H1 (cell line): ENCODE measurements around the gene PRPF31. TPM values are rescaled to one million over a fixed set of nuclear protein-coding genes. Genes with fewer than 3 reads are reported as not detected.

ENCODE experiments used
- CTCF ChIA-PET: fragments of 300-600 bp; sonication (Branson Sonifier 250); formaldehyde crosslinking; loops from one replicate; lab custom pipeline; 2021; ENCODE audit not compliant: partially characterized antibody; lab: Charles Lee
- POLR2A ChIA-PET: fragments of 300-600 bp; sonication (Branson Sonifier 250); formaldehyde crosslinking; loops from one replicate; lab custom pipeline; 2021; ENCODE audit warnings: inconsistent platforms; ENCODE audit not compliant: partially characterized antibody; lab: Charles Lee
- DNase-seq, 2 experiments: peaks; one replicate each; pipeline versions ENCODE4 v3.0.0 to v3.0.0-alpha.2; 2010 to 2022; ENCODE audit warnings: low spot score in 2 of 2, low read depth in 1 of 2, mixed read lengths in 1 of 2
- FAIRE-seq: peaks from 2 replicates; lab custom pipeline; 2011; peaks lifted over from hg19 to GRCh38; lab: Jason Lieb, UNC
- H2AFZ ChIP-seq: 2 replicates; pipeline ENCODE4 v1.8.1; 2012; ENCODE audit warnings: low read length, inconsistent platforms
- H2AK5ac ChIP-seq: 2 replicates; pipeline ENCODE4 v1.6.1; 2013; ENCODE audit warnings: low read depth, low read length
- H2BK120ac ChIP-seq: replicated peaks from 2 replicates; pipeline ENCODE3; 2013; ENCODE audit warnings: low read depth, low read length, inconsistent platforms
- H2BK12ac ChIP-seq: 2 replicates; pipeline ENCODE4 v1.6.1; 2013; ENCODE audit warnings: low read depth, low read length
- H2BK15ac ChIP-seq: 2 replicates; pipeline ENCODE4 v1.6.1; 2013; ENCODE audit warnings: low read length
- H2BK20ac ChIP-seq: 2 replicates; pipeline ENCODE4 v1.6.1; 2013; ENCODE audit warnings: low read length
- H2BK5ac ChIP-seq: 2 replicates; pipeline ENCODE4 v1.6.1; 2013; ENCODE audit warnings: low read depth, low read length
- H3K14ac ChIP-seq: 2 replicates; pipeline ENCODE4 v1.6.1; 2013; ENCODE audit warnings: inconsistent platforms; ENCODE audit not compliant: insufficient read length
- H3K18ac ChIP-seq: 2 replicates; pipeline ENCODE4 v1.6.1; 2013; ENCODE audit warnings: low read length; ENCODE audit errors: extremely low read depth
- H3K23ac ChIP-seq: 2 replicates; pipeline ENCODE4 v1.6.1; 2013; ENCODE audit warnings: inconsistent platforms; ENCODE audit not compliant: insufficient read length
- H3K23me2 ChIP-seq: 2 replicates; pipeline ENCODE4 v1.6.1; 2013; ENCODE audit warnings: low read depth, low read length
- H3K27ac ChIP-seq: 2 replicates; pipeline ENCODE4 v1.6.1; 2011; ENCODE audit warnings: low read depth, low read length, inconsistent platforms
- H3K27me3 ChIP-seq, 4 experiments: replicated peaks in 1 of 4; 1 replicate in 1 of 4; 2 replicates in 3 of 4; pipeline versions ENCODE4 v1.6.1 to v1.8.1; 2011 to 2013; ENCODE audit warnings: low read length in 3 of 4, mild to moderate bottlenecking in 3 of 4, inconsistent platforms in 2 of 4, mixed read lengths in 2 of 4, moderate library complexity in 1 of 4; ENCODE audit not compliant: control insufficient read depth in 3 of 4, insufficient read depth in 3 of 4; ENCODE audit errors: extremely low read depth in 1 of 4
- H3K36me3 ChIP-seq, 4 experiments: 2 replicates each; pipeline versions ENCODE4 v1.6.1 to v1.8.1; 2011 to 2013; ENCODE audit warnings: mild to moderate bottlenecking in 4 of 4, low read length in 3 of 4, moderate library complexity in 2 of 4, control low read depth in 1 of 4, inconsistent platforms in 1 of 4; ENCODE audit not compliant: insufficient read depth in 4 of 4, control insufficient read depth in 2 of 4
- H3K4ac ChIP-seq: replicated peaks from 2 replicates; pipeline ENCODE3; 2013; ENCODE audit warnings: low read length, low read depth, mixed read lengths, inconsistent platforms; ENCODE audit not compliant: insufficient read length
- H3K4me1 ChIP-seq, 4 experiments: replicated peaks in 1 of 4; 1 replicate in 1 of 4; 2 replicates in 3 of 4; pipeline versions ENCODE4 v1.6.1 to v1.8.1; 2011 to 2013; ENCODE audit warnings: low read length in 3 of 4, inconsistent platforms in 2 of 4, mixed read lengths in 1 of 4; ENCODE audit not compliant: insufficient read depth in 4 of 4, control insufficient read depth in 3 of 4
- H3K4me2 ChIP-seq, 2 experiments: 2 replicates each; pipeline versions ENCODE4 v1.6.1 to v1.8.1; 2011 to 2013; ENCODE audit warnings: low read depth in 2 of 2, low read length in 2 of 2, control low read depth in 1 of 2, inconsistent platforms in 1 of 2, mild to moderate bottlenecking in 1 of 2; ENCODE audit not compliant: insufficient read depth in 1 of 2
- H3K4me3 ChIP-seq, 4 experiments: fragments of 200-600, 300-600 bp in 1 of 4; sonication (generic), shearing (Covaris generic), sonication (Bioruptor Twin) in 1 of 4; 2 replicates each; pipeline versions ENCODE4 v1.5.1 to v1.8.1; 2011 to 2016; ENCODE audit warnings: low read length in 4 of 4, low read depth in 3 of 4, control low read depth in 2 of 4, inconsistent platforms in 2 of 4, mild to moderate bottlenecking in 2 of 4, mixed read lengths in 1 of 4, moderate library complexity in 1 of 4; ENCODE audit not compliant: insufficient read depth in 2 of 4; ENCODE audit errors: extremely low read depth in 1 of 4
- H3K56ac ChIP-seq: replicated peaks from 2 replicates; pipeline ENCODE3; 2013; ENCODE audit warnings: low read depth, mild to moderate bottlenecking, mixed read lengths, low read length, inconsistent platforms; ENCODE audit not compliant: insufficient read length
- H3K79me1 ChIP-seq: 2 replicates; pipeline ENCODE4 v1.6.1; 2013; ENCODE audit warnings: low read depth, low read length, control low read depth
- H3K79me2 ChIP-seq, 2 experiments: 2 replicates each; pipeline versions ENCODE4 v1.6.1 to v1.8.1; 2012 to 2013; ENCODE audit warnings: low read length in 2 of 2, mild to moderate bottlenecking in 2 of 2, inconsistent platforms in 1 of 2; ENCODE audit not compliant: insufficient read depth in 2 of 2, control insufficient read depth in 1 of 2
- H3K9ac ChIP-seq, 4 experiments: replicated peaks in 1 of 4; 1 replicate in 1 of 4; 2 replicates in 3 of 4; pipeline versions ENCODE4 v1.6.1 to v1.8.1; 2011 to 2013; ENCODE audit warnings: low read depth in 3 of 4, low read length in 3 of 4, control low read depth in 2 of 4, mild to moderate bottlenecking in 2 of 4, moderate library complexity in 2 of 4, inconsistent platforms in 1 of 4; ENCODE audit errors: extremely low read depth in 1 of 4
- H3K9me3 ChIP-seq, 2 experiments: 2 replicates each; pipeline versions ENCODE4 v1.6.1 to v1.8.1; 2012 to 2013; ENCODE audit warnings: mild to moderate bottlenecking in 2 of 2, moderate library complexity in 2 of 2, control low read depth in 1 of 2, inconsistent platforms in 1 of 2, low read depth in 1 of 2, low read length in 1 of 2, mixed read lengths in 1 of 2; ENCODE audit not compliant: insufficient read depth in 2 of 2
- H4K20me1 ChIP-seq, 2 experiments: replicated peaks in 1 of 2; 2 replicates each; pipeline versions ENCODE3 to v1.8.1; 2011 to 2013; ENCODE audit warnings: inconsistent platforms in 2 of 2, low read length in 2 of 2, mild to moderate bottlenecking in 1 of 2; ENCODE audit not compliant: insufficient read depth in 2 of 2, control insufficient read depth in 1 of 2
- H4K5ac ChIP-seq: 2 replicates; pipeline ENCODE4 v1.6.1; 2013; ENCODE audit warnings: low read length, low read depth, mixed read lengths, inconsistent platforms; ENCODE audit not compliant: insufficient read length
- H4K8ac ChIP-seq: 2 replicates; pipeline ENCODE4 v1.8.0; 2013; ENCODE audit warnings: mild to moderate bottlenecking, moderate library complexity, low read length, inconsistent platforms; ENCODE audit not compliant: insufficient read depth; ENCODE audit errors: extremely low read depth
- H4K91ac ChIP-seq: replicated peaks from 2 replicates; pipeline ENCODE3; 2013; ENCODE audit warnings: low read length, mixed read lengths, inconsistent platforms; ENCODE audit not compliant: insufficient read length
- CBX5 ChIP-seq: fragments of 300-800, 300-1000 bp; sonication (generic); IDR thresholded peaks from 2 replicates; pipeline ENCODE4 v1.7.1; 2016; ENCODE audit warnings: antibody characterized with exemption, low read length, low read depth
- PHF8 ChIP-seq: fragments of 200-600 bp; sonication (generic); conservative IDR thresholded peaks from 2 replicates; pipeline ENCODE4 v1.7.1; 2012; ENCODE audit warnings: low read depth, mild to moderate bottlenecking, inconsistent platforms, low read length, moderate library complexity
- TCF12 ChIP-seq: IDR thresholded peaks from 2 replicates; pipeline ENCODE4 v1.6.1; 2011; ENCODE audit warnings: low read depth, mild to moderate bottlenecking, low read length
- WGBS, 2 experiments: shearing (Covaris generic) in 1 of 2; methylation state at CpG; one replicate each; pipeline versions ENCODE4 v1.1.6 to v1.1.7; 2013 to 2015; ENCODE audit warnings: low lambda C conversion rate in 2 of 2, mixed read lengths in 2 of 2, inconsistent platforms in 1 of 2, low coverage in 1 of 2, missing lambda C conversion rate in 1 of 2; ENCODE audit not compliant: insufficient replicate concordance in 2 of 2, insufficient coverage in 1 of 2, insufficient read length in 1 of 2; ENCODE audit errors: extremely low coverage in 1 of 2, missing lambda C conversion rate in 1 of 2; 5-methylcytosine and 5-hydroxymethylcytosine counted together
- polyA plus RNA-seq, 7 experiments: library from polyadenylated mRNA; depleted of rRNA in 3 of 7; stranded (reverse) in 5 of 7; unstranded in 2 of 7; fragments of >200 nt in 5 of 7; fragments of 200-250 nt in 2 of 7; gene quantifications; 1 replicate in 5 of 7; 2 replicates in 1 of 7; 4 replicates in 1 of 7; pipeline versions ENCODE4 v1.2.1 to v1.2.3, GENCODE V29; 2011 to 2013; ENCODE audit warnings: missing spikeins in 2 of 7, mixed read lengths in 2 of 7
- total RNA-seq: library from RNA; stranded (reverse); fragmentation: NEBNext Ultra II Directional; extraction: Animal tissue kit (Norgen Biotek cat#: 25700); gene quantifications from 2 replicates; pipeline ENCODE4 v1.2.1, GENCODE V29; 2021
- TF ChIP-seq, protein P1 (sequence below): IDR thresholded peaks from 2 replicates; pipeline ENCODE4 v1.6.1; 2012; ENCODE audit warnings: low read length, inconsistent platforms

The PRPF31 gene
- total and polyA plus RNA-seq, 2 of the 8 experiments (the other 6 are each of a cell fraction or from before 2014, with no cell fraction given): 51.1 to 97.4 TPM

DNA sequence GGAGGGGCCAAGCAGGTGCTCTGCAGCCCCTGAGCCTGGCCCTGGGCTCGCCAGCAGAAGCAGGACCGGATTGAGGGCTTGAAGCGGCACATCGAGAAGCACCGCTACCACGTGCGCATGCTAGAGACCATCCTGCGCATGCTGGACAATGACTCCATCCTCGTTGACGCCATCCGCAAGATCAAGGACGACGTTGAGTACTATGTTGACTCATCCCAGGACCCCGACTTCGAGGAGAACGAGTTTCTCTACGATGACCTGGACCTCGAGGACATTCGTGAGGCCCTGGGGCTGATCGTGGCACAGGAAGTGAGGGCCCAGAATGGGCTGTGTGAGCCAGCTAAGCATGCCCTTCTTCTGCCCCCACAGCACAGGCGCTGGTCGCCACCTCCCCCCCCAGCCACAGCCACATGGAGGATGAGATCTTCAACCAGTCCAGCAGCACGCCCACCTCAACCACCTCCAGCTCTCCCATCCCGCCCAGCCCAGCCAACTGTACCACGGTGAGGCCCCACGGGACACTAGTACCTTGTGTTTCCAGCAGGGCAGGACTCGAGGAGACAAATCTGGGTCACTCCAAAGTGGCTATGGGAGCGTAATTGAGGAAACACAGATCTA is 30.1 kb downstream of the PRPF31 start:
- no peak overlapping the region for H2BK20ac ChIP-seq
- FAIRE-seq (no peak), DNase-seq (no peak)
- no peak overlapping the region for H3K4me2 ChIP-seq
- no peak overlapping the region for H3K14ac ChIP-seq
- no peak overlapping the region for H3K9ac ChIP-seq
- no peak overlapping the region for H2BK15ac ChIP-seq
- no peak overlapping the region for H4K8ac ChIP-seq
- H2BK120ac ChIP-seq: no peak overlapping the region
- H3K4me1 ChIP-seq: peaks cover 0 to 3% (median 0%) of the 10 kb centered on the region in 4 experiments; a peak in 1 of 7 replicates
- no peak overlapping the region for H2BK12ac ChIP-seq
- TF ChIP-seq CBX5 (no peak), TCF12 (no peak), PHF8 (no peak)
- TF ChIP-seq, protein P1, sequence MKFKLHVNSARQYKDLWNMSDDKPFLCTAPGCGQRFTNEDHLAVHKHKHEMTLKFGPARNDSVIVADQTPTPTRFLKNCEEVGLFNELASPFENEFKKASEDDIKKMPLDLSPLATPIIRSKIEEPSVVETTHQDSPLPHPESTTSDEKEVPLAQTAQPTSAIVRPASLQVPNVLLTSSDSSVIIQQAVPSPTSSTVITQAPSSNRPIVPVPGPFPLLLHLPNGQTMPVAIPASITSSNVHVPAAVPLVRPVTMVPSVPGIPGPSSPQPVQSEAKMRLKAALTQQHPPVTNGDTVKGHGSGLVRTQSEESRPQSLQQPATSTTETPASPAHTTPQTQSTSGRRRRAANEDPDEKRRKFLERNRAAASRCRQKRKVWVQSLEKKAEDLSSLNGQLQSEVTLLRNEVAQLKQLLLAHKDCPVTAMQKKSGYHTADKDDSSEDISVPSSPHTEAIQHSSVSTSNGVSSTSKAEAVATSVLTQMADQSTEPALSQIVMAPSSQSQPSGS: no peak
- H3K4ac ChIP-seq: no peak overlapping the region
- H3K79me1 ChIP-seq: peaks cover 11% of the 10 kb centered on the region; the same call in 1 of the 2 replicates
- ChIA-PET POLR2A (interaction anchor here (0.8 to 15.7 kb wide), 3 partner anchors 9 to 57 kb away, joined by 3 to 348 read pairs (median 3); partner anchors contain the start of gene LENG1), CTCF (no interaction called here)
- no peak overlapping the region for H3K56ac ChIP-seq
- no peak overlapping the region for H3K23ac ChIP-seq
- H2AFZ ChIP-seq: no peak overlapping the region
- H4K5ac ChIP-seq: no peak overlapping the region
- H3K27me3 ChIP-seq: no peaks in the 10 kb centered on the region
- peaks cover 49 to 80% (median 74%) of the 10 kb centered on the region in 4 experiments for H3K36me3 ChIP-seq
- no peak overlapping the region for H2AK5ac ChIP-seq
- peaks cover 6 to 23% of the 10 kb centered on the region in 2 experiments for H3K79me2 ChIP-seq
- no peak overlapping the region for H4K91ac ChIP-seq
- H4K20me1 ChIP-seq: peaks cover 24 to 49% of the 10 kb centered on the region in 2 experiments
- no peak overlapping the region for H2BK5ac ChIP-seq
- no peak overlapping the region for H3K18ac ChIP-seq
- no peaks in the 10 kb centered on the region for H3K23me2 ChIP-seq
- no peaks in the 10 kb centered on the region for H3K9me3 ChIP-seq
- no peak overlapping the region for H3K4me3 ChIP-seq
- 93% methylated on average over 15 of the region's 28 CpGs; no CpG with 5 or more reads in 1 of the 2 experiments for WGBS, 2 experiments
- H3K27ac ChIP-seq: no peak overlapping the region
